Spleen (tissue), 7 donors: ENCODE results near the gene MIEN1.

Source experiments
- POLR2AphosphoS5 ChIP-seq, 3 donors: sonication (generic); formaldehyde crosslinking; IDR thresholded peaks; one replicate each; pipeline ENCODE4 v1.5.1; 2017; ENCODE audit warnings: antibody characterized with exemption in 3 of 3
- TF ChIP-seq, protein P1 (sequence below), 11 experiments: fragments of 200-600 bp in 7 of 11; fragments of 450-650 bp in 4 of 11; sonication (generic) in 4 of 11; IDR thresholded peaks in 8 of 11; conservative IDR thresholded peaks in 3 of 11; 1 replicate in 7 of 11; 2 replicates in 4 of 11; pipeline versions ENCODE4 v1.4.0 to v1.8.0; 2016 to 2021; ENCODE audit warnings: antibody characterized with exemption in 11 of 11, inconsistent platforms in 4 of 11, mild to moderate bottlenecking in 1 of 11
- donor health status: DM: no; HTN: no; CAD: no; lungs with moderate emphysema.
- donor health status: DM: no; HTN: no; CAD: no.
- donor health status: DM: no; HTN: no; CAD: no.

DNA sequence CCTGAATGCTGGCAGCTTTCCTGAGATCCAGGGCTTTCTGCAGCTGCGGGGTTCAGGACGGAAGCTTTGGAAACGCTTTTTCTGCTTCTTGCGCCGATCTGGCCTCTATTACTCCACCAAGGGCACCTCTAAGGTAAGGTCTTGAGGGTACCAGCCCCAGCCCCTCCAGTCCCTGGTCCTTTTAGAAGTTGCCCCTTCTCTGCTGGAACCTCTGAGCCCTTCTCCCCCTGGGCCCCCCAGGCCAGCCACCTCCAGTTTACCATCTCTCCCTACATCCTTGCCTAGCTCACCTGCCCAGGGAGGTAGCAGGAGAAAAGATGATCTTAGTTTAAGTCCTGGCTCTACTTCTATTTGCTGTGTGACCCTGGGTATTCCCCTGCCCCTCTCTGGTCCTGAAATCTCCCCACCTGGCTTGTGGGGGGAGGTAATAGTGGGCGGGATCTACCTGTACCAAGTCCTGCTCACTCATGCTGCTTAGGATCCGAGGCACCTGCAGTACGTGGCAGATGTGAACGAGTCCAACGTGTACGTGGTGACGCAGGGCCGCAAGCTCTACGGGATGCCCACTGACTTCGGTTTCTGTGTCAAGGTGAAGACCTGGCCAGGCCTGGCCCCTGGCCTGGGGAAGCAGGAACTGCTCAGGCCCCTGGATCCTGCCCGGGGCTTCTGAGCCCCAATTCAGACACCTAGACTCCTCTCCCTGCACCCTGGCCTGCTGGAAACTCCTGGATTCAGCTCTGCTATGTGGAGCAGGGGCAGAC is 13.9 kb upstream of the MIEN1 start:
- no peak for TF ChIP-seq POLR2AphosphoS5 (IDR thresholded peaks at IDR 0.05)
- TF ChIP-seq, protein P1, sequence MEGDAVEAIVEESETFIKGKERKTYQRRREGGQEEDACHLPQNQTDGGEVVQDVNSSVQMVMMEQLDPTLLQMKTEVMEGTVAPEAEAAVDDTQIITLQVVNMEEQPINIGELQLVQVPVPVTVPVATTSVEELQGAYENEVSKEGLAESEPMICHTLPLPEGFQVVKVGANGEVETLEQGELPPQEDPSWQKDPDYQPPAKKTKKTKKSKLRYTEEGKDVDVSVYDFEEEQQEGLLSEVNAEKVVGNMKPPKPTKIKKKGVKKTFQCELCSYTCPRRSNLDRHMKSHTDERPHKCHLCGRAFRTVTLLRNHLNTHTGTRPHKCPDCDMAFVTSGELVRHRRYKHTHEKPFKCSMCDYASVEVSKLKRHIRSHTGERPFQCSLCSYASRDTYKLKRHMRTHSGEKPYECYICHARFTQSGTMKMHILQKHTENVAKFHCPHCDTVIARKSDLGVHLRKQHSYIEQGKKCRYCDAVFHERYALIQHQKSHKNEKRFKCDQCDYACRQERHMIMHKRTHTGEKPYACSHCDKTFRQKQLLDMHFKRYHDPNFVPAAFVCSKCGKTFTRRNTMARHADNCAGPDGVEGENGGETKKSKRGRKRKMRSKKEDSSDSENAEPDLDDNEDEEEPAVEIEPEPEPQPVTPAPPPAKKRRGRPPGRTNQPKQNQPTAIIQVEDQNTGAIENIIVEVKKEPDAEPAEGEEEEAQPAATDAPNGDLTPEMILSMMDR (IDR thresholded peaks at IDR 0.05 in 8 of 11, conservative IDR thresholded peaks at IDR 0.05 in 3 of 11), result no peak
